Stimulated activated CD4-positive, alpha-beta T cell treated with anti-CD3 and anti-CD28 coated beads, Interleukin-12 subunit alpha, Interleukin-12 subunit beta, amount 100 ng/mL, for 48 hours (primary cell): Measurements from ENCODE around the gene CMTM8.
"Not testable (repeated sequence)": the region's sequence is repeated elsewhere in the genome, so short reads cannot be mapped to it uniquely, and the experiment has no call there.

Experiments
- DNase-seq, 3 donors: peaks; one replicate each; pipeline ENCODE4 v3.0.0-alpha.2; 2020; ENCODE audit warnings: low read depth in 2 of 3, low spot score in 1 of 3

The CMTM8 gene

DNA sequence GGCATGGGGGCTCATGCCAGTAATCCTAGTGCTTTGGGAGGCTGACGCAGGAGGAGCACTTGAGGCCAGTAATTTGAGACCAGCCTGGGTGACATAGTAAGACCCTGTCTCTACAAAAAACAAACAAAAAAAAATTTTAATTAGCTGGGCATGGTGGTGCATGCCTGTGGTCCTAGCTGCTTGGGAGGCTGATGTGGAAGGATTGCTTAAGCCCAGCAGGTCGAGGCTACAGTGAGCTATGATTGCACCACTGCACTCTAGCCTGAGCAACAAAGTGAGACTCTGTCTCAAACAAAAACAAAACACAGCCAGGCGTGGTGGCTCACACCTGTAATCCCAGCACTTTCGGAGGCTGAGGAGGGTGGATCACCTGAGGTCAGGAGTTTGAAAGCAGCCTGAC lies 9.7 kb upstream of the CMTM8 start:
- DNase-seq, result not testable (repeated sequence)

DNA sequence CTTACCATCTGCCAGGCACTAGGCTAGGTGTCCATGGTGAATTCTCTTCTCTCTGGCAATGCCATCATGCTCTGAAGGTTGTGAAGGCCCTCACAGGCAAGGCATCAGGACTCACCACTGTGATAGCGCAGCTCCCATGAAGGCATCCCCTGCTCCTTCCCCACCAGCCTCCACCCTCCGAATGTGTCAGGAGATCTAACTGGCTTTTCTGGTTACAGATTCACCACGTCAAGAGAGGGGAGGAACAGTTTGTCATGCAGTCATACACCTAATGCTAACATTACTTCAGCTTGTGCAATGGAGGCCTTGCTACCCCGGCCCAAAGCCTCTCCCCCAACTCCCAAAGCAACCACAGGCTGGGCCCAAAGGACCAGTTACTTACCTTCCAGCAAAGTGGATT lies 8.9 kb upstream of the CMTM8 start:
- no peak for DNase-seq

DNA sequence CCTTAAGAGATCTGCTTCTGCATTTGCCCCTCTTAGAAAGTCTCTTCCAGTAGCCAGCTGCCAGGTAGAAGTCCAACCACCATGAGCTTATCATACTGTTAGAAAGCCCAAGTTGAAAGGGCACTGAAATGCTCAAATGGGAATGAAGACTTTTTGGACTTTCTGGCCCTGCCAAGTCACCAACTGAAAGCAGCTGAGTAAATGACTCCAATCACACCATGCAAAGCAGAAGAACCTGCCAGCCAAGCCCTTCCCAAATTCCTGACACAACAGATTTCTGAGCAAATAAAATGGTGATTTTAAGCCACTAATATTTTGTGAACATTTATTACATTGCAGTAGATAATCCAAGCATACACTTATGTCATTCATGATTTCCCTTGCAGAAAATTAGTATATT lies 2.1 kb upstream of the CMTM8 start:
- DNase-seq, result no peak

DNA sequence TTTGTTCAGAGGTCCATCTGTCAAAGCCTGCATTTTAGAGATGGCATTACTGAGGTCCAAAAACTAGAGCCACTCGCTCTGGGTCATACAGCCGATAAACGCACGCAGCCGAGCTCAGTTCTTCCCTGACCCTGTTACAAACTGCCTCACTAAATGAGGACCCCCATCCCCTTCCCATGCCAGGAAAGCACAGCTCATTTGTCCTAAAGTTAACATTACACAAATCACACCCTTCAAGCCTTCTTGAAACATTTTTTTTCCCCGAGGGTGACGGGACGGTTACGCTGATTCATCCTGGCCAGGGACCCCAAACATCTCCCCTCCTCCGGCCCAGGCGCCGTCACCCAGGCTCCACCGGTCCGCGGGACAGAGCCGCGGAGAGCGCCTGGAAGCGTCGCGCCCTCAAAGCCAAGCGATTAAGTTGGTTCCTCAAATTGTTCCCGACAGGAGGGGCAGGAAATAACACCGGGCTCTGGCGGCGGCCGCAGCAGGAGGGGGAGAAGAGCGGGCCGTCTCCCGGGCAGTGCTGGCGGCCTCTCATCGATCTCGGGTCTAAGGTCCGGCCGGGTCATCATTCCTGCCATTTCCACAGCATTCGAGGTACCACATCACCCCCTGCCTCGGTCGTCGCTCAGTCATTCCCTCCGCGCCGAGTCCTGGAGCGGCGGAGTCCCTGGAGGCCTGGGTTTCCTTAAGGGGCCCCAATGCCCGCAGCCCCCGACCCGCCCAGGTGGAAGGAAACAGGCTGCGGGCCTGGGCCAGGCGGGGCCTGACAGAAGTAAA lies 619 bp upstream of the CMTM8 start:
- DNase-seq, result no peak

DNA sequence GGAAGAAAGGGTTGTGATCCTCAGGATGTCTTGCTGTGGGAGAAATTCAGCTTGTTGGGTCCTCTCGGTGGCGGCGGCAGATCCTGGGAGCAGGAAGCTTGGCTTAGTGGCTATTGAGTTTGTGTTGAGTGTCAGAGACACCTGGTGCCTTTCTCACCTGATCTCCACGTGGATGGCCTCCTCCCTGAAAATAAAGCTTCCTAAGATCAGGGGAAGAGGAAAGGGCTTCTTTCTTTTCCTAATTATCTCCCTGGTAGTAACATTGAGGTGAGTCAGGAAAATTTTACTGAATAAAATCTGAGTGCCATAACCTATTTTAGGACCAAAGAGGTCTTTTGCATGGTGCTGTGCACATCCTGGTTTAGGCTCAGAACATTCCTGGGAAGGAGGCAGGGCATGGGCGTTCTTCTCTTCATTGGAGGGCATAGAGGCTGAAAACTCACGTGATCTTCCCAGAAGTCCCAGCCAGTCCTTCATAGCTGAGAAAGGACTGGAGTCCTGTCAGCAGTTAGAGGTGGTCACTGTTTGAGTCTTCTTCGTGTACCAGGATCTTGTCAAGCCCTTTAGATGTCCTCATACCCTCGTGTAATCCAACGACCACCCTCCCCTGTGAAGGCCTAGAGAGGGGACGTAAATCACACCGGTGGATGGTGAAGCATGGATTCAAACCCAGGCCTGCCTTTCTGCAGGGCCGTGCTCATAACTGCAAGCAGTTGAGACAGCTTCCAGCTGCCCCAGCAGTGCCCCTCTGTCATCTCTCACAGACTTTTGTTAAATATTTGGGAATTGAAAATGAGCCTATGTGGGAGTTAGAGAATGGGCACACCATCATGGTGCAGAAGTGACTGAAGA lies 1.1 kb downstream of the CMTM8 start:
- no peak for DNase-seq

DNA sequence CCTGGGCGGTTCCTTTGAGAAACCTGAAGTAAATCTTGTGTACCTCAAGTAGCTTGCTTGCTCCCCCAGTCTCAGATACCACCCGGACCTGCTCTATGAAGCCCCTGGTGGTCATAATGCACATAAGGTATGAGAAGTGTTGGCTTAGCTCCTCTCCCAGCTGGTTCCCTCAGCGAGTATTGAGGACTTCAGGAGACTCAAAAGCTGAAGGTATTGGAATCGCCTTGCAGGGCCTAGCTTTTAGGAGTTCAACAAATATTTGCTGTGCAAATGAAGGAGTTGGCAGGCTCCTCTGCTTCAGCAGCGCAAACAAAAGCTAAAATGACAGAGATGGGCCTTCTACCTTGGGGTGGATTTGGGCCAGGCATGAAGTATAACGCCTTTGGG lies 1.7 kb downstream of the CMTM8 start:
- peak in 2 of 3 donors; percentile 12 to 40 for DNase-seq

DNA sequence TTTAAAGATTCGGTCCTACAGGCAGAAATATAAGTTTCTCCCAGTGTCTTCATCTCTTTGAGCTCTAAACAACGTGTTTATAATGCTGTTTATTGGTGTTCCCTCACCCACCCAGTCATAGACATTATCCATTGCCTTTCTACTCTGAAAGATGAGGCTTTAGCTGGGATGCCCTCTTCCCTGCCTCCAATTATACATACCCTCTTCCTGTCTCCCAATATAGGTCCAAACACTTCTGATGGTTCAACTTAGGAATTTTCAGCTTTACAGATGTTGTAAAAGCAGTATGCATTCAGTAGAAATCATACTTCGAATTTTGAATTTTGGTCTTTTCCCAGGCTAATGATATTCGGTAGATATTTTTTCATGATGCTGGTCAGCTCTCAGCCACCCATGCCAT lies 2.6 kb downstream of the CMTM8 start:
- DNase-seq, result no peak

DNA sequence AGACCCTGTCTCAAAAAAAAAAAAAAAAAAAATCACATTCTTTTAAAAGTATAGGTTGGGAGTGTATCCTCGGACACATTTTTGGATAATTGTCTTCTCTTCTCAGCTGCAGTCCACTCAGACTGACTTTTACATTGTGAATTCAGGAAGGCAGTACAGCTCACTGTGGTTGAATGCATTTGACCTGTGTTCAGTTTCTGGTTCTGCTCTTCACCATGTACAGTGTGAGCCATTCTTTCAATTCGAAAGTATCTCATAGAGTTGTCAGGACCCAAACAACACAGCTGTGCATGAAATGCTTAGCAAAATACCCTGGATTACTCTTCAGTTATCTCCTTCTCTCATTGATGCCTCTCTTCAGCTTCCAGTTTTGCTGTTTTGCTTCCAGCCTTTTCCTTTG lies 5.0 kb downstream of the CMTM8 start:
- DNase-seq, result no peak

DNA sequence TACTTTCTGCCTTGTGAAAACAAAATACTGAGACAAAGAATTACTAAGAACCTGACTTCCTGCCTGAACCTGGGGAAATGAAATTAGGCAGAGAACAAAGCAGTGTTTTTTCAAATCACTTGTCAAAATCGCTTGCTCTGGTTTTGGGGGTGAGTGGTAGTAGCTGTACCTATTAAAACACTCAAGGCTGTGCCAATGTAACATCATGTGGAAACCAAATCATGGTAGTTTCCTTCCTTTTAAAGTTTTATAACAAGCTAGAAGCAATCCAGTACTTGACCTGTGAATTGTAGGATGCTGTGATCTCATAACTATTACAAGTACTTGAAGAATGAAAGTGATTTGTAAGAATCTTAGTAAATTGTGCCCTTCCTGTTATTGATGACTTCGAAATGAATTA lies 6.7 kb downstream of the CMTM8 start:
- no peak for DNase-seq

DNA sequence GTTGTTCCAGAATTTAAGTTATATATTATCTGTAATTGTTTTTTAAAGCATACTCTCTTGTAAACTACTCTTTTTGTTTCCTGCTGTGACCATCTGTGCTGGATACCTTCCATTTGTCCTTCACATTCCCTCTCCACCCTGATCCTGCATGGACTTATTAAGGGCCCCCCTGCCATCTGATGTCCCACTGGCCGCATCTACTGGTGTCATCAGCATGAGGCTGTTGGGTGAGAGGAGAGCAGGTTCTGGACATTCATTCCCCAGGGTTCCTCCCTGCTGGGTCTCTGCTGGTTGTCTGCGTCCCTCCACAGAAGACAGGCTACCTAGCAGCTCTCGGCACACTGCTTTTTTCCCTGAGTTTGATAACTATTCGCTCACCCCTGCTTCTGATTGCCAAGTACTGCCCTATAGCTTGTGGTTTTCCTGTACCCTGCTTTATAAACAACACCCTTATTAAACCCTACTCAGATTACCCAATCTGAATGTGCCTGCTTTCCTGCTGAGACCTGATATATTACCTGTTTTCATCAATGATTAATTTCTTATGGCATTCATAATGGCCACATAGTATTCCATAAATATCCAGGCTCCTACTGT lies 7.7 kb downstream of the CMTM8 start:
- DNase-seq, result no peak

DNA sequence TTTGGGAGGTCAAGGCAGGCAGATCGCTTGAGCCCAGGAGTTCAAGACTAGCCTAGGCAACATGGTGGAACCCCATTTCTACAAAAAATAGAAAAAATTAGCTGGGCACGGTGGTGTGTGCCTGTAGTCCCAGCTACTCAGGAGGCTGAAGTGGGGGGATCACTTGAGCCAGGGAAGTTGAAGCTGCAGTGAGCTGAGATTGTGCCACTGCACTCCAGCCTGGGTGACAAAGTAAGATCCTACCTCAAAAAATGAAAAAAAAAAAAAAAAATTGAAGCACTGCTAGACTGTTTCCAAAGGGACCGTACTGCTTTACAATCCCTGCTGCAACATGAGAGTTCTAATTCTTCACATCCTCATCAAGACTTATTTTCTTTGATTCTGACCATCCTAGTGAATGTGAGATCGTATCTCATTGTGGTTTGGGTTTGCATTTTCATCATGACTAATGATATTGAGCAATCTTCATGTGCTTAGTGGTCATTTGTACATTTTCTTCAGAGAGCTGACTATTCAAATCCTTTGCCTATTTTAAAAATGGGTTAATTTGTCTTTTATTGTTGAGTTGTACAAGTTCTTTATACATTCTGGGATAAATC lies 10.8 kb downstream of the CMTM8 start:
- no peak for DNase-seq

DNA sequence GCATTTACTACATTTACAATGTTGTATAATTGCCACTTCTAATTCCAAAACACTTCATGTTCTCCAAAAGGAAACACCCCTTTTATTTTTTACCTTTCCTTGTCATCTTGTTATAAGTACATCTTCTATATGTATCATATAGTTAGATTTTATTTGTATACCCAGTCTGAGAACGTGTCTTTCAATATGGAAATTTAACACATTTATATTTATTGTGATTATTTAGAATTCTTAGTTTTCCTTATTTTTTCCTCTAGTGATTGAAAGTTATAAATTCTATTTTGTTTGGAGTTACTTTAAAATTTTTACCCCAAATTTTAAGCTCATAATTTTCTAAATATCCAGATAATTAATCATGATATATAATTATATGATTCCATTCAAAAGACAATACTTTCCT lies 15.8 kb downstream of the CMTM8 start:
- no peak for DNase-seq

DNA sequence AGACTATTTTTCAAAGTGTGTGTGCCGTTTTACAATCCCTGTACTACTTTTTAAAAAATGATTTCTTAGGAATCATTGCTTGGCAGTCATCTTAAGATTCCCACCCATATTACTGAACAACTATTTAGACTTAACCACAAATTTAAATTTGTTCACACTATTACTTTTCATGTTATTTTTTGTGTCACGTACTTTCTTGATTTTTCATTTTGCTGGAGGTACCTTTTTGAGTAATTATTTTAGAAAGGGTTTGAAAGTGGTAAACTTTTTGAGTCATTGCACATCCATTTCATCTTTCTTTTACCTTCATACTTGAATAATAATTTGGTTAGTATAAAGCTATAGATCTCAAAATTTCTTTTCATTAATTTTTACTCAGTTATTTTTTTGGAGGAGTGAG lies 16.9 kb downstream of the CMTM8 start:
- no peak for DNase-seq

DNA sequence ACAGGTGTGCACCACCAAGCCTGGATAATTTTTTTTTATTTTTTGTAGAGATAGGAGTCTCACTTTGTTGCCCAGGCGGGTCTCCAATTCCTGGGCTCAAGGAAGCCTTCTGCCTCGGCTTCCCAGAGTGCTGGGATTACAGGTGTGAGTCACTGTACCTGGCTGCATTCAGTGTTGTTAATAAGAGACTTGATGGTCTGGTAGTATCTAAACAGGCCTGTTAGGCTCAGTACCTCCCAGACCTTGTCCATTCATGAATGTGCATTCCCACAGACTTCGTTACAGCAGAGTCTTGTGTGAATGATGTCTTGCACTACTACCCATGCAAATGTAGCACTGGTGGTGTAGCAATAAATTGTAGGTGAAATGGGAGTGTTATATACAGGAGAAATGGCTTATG lies 17.7 kb downstream of the CMTM8 start:
- DNase-seq, result no peak

DNA sequence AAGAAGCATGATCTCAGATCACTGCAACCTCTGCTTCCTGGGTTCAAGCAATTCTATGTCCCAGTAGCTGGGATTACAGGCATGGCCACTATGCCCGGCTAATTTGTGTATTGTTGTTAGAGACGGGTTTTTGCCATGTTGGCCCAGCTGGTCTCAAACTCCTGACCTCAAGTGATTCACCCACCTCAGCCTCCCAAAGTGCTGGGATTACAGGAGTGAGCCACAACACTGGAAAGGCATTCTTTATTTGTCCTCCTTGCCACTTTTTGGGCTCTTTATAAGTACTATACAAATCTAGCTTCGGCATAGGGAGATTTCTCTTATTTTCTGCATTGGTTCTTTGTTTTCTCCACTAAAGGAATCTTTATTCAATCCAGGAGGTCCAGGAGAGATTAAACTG lies 18.6 kb downstream of the CMTM8 start:
- DNase-seq, result no peak

DNA sequence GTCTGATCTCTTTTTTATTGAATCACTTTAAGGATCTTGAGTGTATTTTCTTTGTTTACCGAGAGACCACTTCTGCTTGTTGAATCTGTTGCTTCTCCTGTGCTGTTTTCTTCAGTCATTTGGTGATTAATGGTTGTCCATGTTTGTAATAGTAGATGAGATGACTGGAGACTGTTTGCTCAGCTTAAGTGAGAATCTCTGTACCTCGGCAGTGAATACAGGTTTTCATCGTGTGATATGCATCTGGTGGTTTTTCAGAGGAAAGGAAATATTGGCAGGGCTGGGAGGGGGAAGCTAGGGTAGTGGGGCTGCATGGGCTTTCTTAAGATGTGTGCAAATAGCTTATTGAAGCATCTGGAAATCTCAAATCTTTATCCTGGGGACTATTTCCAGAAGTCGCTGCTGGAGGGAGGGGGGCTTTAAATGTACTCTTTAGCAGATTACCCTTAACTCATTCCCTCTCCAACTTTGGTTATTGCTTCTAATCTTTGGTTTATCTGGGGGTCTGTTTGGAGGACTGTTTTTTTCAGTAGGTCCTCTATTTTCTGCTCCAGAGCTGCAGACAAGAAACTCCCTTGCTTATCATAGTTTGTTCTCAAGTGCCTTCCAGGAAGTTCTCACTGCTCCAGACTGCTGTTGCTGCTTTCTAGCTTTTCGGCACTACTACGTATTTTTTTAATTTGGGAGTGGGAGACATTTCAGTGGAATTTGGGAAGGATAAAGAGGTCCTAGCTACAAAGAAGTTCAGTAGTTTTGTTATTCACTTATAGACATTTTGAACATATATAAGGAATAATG lies 19.4 kb downstream of the CMTM8 start:
- DNase-seq, result no peak

DNA sequence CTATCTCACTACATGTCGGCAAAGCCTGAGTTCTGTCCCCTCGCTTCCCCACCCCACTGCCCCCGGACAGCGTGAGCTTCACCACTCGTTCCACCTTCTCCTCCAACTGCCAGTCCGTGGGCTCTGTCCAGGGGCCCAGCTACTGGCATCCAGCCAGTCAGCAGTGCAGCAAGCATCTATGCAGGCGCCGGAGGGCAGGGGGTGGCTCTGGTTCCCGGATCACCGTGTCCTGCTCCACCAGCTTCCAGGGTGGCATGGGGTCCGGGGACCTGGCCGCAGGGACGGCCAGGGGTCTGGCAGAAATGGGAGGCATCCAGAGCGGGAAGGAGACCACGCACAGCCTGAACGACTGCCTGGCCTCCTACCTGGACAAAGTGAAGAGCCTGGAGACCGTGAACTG lies 20.4 kb downstream of the CMTM8 start:
- no peak for DNase-seq

DNA sequence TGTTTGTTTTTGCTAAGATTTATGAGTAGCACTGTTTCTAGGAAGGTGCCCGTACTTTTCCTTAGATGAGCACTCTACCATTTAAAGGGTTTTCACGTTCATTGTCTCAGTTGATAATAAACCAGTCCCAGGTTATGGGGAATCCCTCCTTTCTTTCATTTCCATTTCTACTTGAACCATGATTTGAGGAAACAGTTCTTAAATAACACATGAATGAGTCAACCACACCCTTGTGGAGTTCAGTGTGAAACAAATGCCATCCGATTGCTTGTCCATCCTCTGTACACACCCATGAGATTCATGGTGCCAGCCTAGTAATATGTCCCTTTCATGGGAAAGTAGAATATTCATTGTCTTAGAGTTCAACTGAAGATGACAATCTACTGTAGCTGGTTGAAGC lies 23.1 kb downstream of the CMTM8 start:
- DNase-seq, result no peak

DNA sequence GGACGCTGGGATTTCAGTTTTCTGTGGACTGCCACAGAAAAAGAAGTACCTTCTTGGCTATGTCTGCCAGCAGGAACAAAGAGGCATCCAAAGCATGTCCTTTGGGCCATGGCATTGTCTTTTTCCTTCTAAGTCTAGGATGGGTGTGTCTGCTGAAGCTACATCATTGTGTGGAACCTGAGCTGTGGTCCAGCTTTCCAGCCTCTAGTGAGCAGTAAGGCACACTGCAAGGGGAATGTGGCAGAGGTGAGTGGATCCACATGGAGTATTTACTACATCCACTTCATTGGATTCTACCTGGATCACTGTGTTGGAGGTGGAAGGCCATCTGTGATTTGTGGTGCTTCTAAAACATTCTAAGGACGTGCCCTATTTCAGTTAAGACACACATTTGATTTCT lies 23.7 kb downstream of the CMTM8 start:
- DNase-seq, result no peak

DNA sequence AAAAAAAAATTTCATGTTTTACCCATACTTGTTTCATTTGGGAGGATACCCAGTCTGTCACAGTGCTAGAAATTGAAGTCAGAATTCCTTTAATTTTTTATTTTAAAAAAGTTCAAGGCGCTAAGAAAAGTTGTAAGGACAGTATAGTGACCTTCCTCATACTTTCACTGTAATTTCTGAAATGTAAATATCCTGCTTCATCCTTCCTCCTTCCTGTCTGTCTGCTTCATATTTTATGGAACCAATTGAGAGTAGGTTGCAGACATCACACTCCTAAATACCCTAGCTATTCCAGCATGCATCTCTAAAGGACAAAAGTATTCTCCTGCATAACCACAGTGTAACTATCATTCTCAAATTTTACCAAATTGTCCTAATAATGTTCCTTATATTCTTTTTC lies 35.8 kb downstream of the CMTM8 start:
- no peak for DNase-seq

DNA sequence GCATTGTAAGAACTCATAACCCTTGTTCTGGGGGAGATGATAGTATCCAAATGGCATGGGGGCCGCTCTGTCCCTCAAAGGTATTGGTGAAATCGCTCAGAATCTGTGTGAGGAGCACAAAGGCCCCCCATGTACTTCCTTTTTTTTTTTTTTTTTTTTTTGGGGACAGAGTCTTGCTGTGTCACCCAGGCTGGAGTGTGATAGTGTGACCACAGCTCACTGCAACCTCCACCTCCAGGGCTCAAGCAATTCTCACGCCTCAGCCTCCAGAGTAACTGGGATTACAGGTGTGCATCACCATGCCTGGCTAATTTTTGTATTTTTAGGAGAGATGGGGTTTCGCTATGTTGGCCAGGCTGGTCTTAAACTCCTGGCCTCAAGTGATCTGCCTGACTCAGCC lies 37.0 kb downstream of the CMTM8 start:
- DNase-seq, result no peak
